IMR-90 (cell line): ENCODE results near the gene EVA1C. TPM values are rescaled to one million over a fixed set of nuclear protein-coding genes. Genes with fewer than 3 reads are reported as not detected.
A peak's percentile ranks its signal among the peaks of the same experiment; 100 is the strongest.

Experiments used
- ATAC-seq: fragments of 200-7000 bp; cut with Tn5 transposase; 2 replicates; pipeline ENCODE4 v1.9.1; 2020; ENCODE audit warnings: low read depth, mild to moderate bottlenecking, moderate library complexity
- BruUV-seq: library from RNA; stranded (reverse); fragments of 400-500 nt; replicated peaks from 2 replicates; lab custom pipeline; 2021; lab: Mats Ljungman, UMichigan
- CTCF ChIA-PET: fragments of 300-600 bp; formaldehyde crosslinking; extraction: SDS; loops from one replicate; lab custom pipeline; 2021; ENCODE audit warnings: antibody characterized with exemption; lab: Yijun Ruan, JAX
- POLR2A ChIA-PET: fragments of 300-600 bp; sonication (Branson Sonifier 250); formaldehyde crosslinking; loops from one replicate; lab custom pipeline; 2022; ENCODE audit warnings: antibody characterized with exemption; ENCODE audit not compliant: unreplicated experiment; lab: Charles Lee
- DNase-seq: peaks from one replicate; pipeline ENCODE4 v3.0.0; 2013
- H2AFZ ChIP-seq: replicated peaks from 2 replicates; pipeline ENCODE3; 2013; ENCODE audit warnings: low read length, mild to moderate bottlenecking; ENCODE audit not compliant: poor library complexity
- H2AK5ac ChIP-seq: 2 replicates; pipeline ENCODE4 v1.6.1; 2013; ENCODE audit warnings: low read depth, low read length, inconsistent platforms
- H2AK9ac ChIP-seq: replicated peaks from 2 replicates; pipeline ENCODE3; 2013; ENCODE audit warnings: mild to moderate bottlenecking, low read depth, low read length, moderate library complexity; ENCODE audit not compliant: poor library complexity
- H2BK120ac ChIP-seq: 2 replicates; pipeline ENCODE4 v1.6.1; 2013; ENCODE audit warnings: low read depth, low read length, inconsistent platforms
- H2BK15ac ChIP-seq: 3 replicates; pipeline ENCODE4 v1.6.1; 2013; ENCODE audit warnings: low read depth, low read length, inconsistent platforms
- H2BK20ac ChIP-seq: 2 replicates; pipeline ENCODE4 v1.6.1; 2013; ENCODE audit warnings: low read depth, mild to moderate bottlenecking, inconsistent platforms, low read length, moderate library complexity
- H2BK5ac ChIP-seq: 2 replicates; pipeline ENCODE4 v1.6.1; 2013; ENCODE audit warnings: mild to moderate bottlenecking, low read depth, low read length, inconsistent platforms; ENCODE audit not compliant: poor library complexity, severe bottlenecking
- H3K14ac ChIP-seq: replicated peaks from 2 replicates; pipeline ENCODE4 v1.6.1; 2013; ENCODE audit warnings: low read depth, low read length, inconsistent platforms
- H3K18ac ChIP-seq: 2 replicates; pipeline ENCODE4 v1.6.1; 2013; ENCODE audit warnings: low read depth, low read length, control low read depth
- H3K23ac ChIP-seq: 2 replicates; pipeline ENCODE4 v1.6.1; 2013; ENCODE audit warnings: low read depth, low read length, inconsistent platforms
- H3K27ac ChIP-seq: 2 replicates; pipeline ENCODE4 v1.5.1; 2013; ENCODE audit warnings: mild to moderate bottlenecking, control low read depth, low read length; ENCODE audit not compliant: insufficient read depth
- H3K27me3 ChIP-seq: 2 replicates; pipeline ENCODE4 v1.6.1; 2013; ENCODE audit warnings: low read length; ENCODE audit not compliant: control insufficient read depth, insufficient read depth
- H3K36me3 ChIP-seq: 2 replicates; pipeline ENCODE4 v1.6.1; 2013; ENCODE audit warnings: low read length, mixed read lengths; ENCODE audit not compliant: control insufficient read depth, insufficient read depth
- H3K4ac ChIP-seq: 2 replicates; pipeline ENCODE4 v1.6.1; 2013; ENCODE audit warnings: low read depth, low read length, inconsistent platforms
- H3K4me1 ChIP-seq: 2 replicates; pipeline ENCODE4 v1.6.1; 2013; ENCODE audit warnings: low read length, mixed read lengths; ENCODE audit not compliant: control insufficient read depth, insufficient read depth
- H3K4me2 ChIP-seq: 2 replicates; pipeline ENCODE4 v1.6.1; 2013; ENCODE audit warnings: low read depth, mild to moderate bottlenecking, control low read depth, low read length, moderate library complexity
- H3K4me3 ChIP-seq: 2 replicates; pipeline ENCODE4 v1.5.1; 2013; ENCODE audit warnings: low read depth, mild to moderate bottlenecking, control low read depth, low read length, moderate library complexity; ENCODE audit not compliant: insufficient read depth
- H3K56ac ChIP-seq: 2 replicates; pipeline ENCODE4 v1.6.1; 2013; ENCODE audit warnings: low read length, inconsistent platforms; ENCODE audit not compliant: insufficient read depth; ENCODE audit errors: extremely low read depth
- H3K79me1 ChIP-seq, 2 experiments: 2 replicates each; pipeline ENCODE4 v1.6.1; 2013; ENCODE audit warnings: low read length in 2 of 2, inconsistent platforms in 1 of 2, low read depth in 1 of 2
- H3K9ac ChIP-seq: 2 replicates; pipeline ENCODE4 v1.6.1; 2013; ENCODE audit warnings: low read depth, low read length, control low read depth
- H3K9me1 ChIP-seq: 2 replicates; pipeline ENCODE4 v1.6.1; 2013; ENCODE audit warnings: low read length, inconsistent platforms; ENCODE audit not compliant: insufficient read depth
- H3K9me3 ChIP-seq: 2 replicates; pipeline ENCODE4 v1.6.1; 2013; ENCODE audit warnings: low read length; ENCODE audit not compliant: control insufficient read depth, insufficient read depth
- H4K20me1 ChIP-seq: 2 replicates; pipeline ENCODE4 v1.6.1; 2013; ENCODE audit warnings: low read length, inconsistent platforms; ENCODE audit not compliant: insufficient read depth
- H4K5ac ChIP-seq: 2 replicates; pipeline ENCODE4 v1.6.1; 2013; ENCODE audit warnings: mild to moderate bottlenecking, low read depth, low read length, control low read depth
- H4K8ac ChIP-seq, 2 experiments: 2 replicates each; pipeline ENCODE4 v1.6.1; 2013; ENCODE audit warnings: low read depth in 2 of 2, low read length in 2 of 2, control low read depth in 1 of 2, inconsistent platforms in 1 of 2
- H4K91ac ChIP-seq: 2 replicates; pipeline ENCODE4 v1.6.1; 2013; ENCODE audit warnings: low read depth, low read length, inconsistent platforms; ENCODE audit not compliant: insufficient read depth
- CTCF ChIP-seq: conservative IDR thresholded peaks from 2 replicates; pipeline ENCODE4 v1.5.1; 2012; ENCODE audit warnings: mild to moderate bottlenecking, low read depth, low read length, improper control_type of control experiment
- MAZ ChIP-seq: IDR thresholded peaks from 2 replicates; pipeline ENCODE4 v1.6.1; 2012; ENCODE audit warnings: low read depth, mild to moderate bottlenecking, low read length, improper control_type of control experiment, moderate library complexity, borderline replicate concordance
- POLR2A ChIP-seq: IDR thresholded peaks from 2 replicates; pipeline ENCODE4 v1.6.1; 2012; ENCODE audit warnings: mild to moderate bottlenecking, low read depth, low read length
- WGBS, 2 experiments: methylation state at CpG; one replicate each; pipeline versions ENCODE4 v1.1.5 to v1.1.7; 2013; ENCODE audit warnings: missing lambda C conversion rate in 2 of 2; ENCODE audit not compliant: insufficient read length in 1 of 2; ENCODE audit errors: extremely low coverage in 2 of 2; 5-methylcytosine and 5-hydroxymethylcytosine counted together
- dilution Hi-C: fragments of 300-500 bp; cut with HindIII; formaldehyde crosslinking; loops from one replicate; pipeline ENCODE4 v1.14.3; 2018; ENCODE audit warnings: low sequenced_read_pairs; ENCODE audit not compliant: unreplicated experiment
- in situ Hi-C: fragments of 300-500 bp; cut with MboI; formaldehyde crosslinking; loops from 3 replicates; pipeline ENCODE4 v1.14.3; 2019; ENCODE audit warnings: low sequenced_read_pairs, inconsistent platforms, mixed read lengths
- intact Hi-C: fragments of 100-400 bp; cut with micrococcal nuclease; formaldehyde crosslinking; loops from 2 replicates; pipeline ENCODE4 v1.10.0; 2022
- polyA plus RNA-seq, 3 experiments: library from polyadenylated mRNA; depleted of rRNA; stranded (reverse); fragments of >200 nt; gene quantifications; 2 replicates each; pipeline ENCODE4 v1.2.3, GENCODE V29; 2012; ENCODE audit warnings: low replicate concordance in 1 of 3
- total RNA-seq: library from RNA; depleted of rRNA; stranded (reverse); fragments of >200 nt; gene quantifications from 2 replicates; pipeline ENCODE4 v1.2.3, GENCODE V29; 2012

EVA1C gene
- total and polyA plus RNA-seq, 2 of the 4 experiments (the other 2 are of a cell fraction) = 0.72 to 1.1 TPM

- Histone ChIP-seq H4K20me1 (no peaks in the 10 kb centered on the region), H3K4ac (peak overlapping the region; percentile 11), H3K27ac (peak overlapping the region; percentile 66), H3K4me2 (peak overlapping the region; percentile 100), H4K8ac (peak overlapping the region; percentile 84 to 94), H2BK20ac (no peak overlapping the region), H3K18ac (peak overlapping the region; percentile 42), H2BK120ac (no peak overlapping the region), H3K79me1 (no peaks in the 10 kb centered on the region), H4K5ac (peak overlapping the region; percentile 85), H3K14ac (peak overlapping the region; percentile 37; the same call in 1 of the 2 replicates), H4K91ac (0 out of 2 replicates have a peak overlapping the region, but pooled peaks have one; percentile 32), H2AK9ac (peak overlapping the region; percentile 92), H3K27me3 (peaks cover 6% of the 10 kb centered on the region; the same call in 1 of the 2 replicates), H3K9me1 (no peaks in the 10 kb centered on the region; the same call in 1 of the 2 replicates), H2AFZ (peak overlapping the region; percentile 91), H2AK5ac (0 out of 2 replicates have a peak overlapping the region, but pooled peaks have one; percentile 33), H3K56ac (peak overlapping the region; percentile 65; the same call in 1 of the 2 replicates), H3K9me3 (no peaks in the 10 kb centered on the region), H2BK15ac (no peak overlapping the region), H2BK5ac (no peak overlapping the region), H3K4me1 (peaks cover 10% of the 10 kb centered on the region), H3K23ac (0 out of 2 replicates have a peak overlapping the region, but pooled peaks have one; percentile 11), H3K4me3 (peak overlapping the region; percentile 64), H3K9ac (peak overlapping the region; percentile 81), H3K36me3 (no peaks in the 10 kb centered on the region)
- intact Hi-C loops = loop anchor here (5.0 to 10.0 kb wide), 2 partner anchors 83 to 111 kb away; no protein-coding TSS in a partner anchor
- in situ Hi-C loops = no loop called here
- dilution Hi-C loops = no loop called here
- TF ChIP-seq MAZ (no peak), POLR2A (peak; percentile 16), CTCF (no peak)
- BruUV-seq = no TSS peak
- DNase-seq (peak; percentile 38), ATAC-seq (peak; percentile 53)
- POLR2A ChIA-PET = no interaction called here
- WGBS, 2 experiments = 10% methylated on average over 25 of the region's 63 CpGs; no CpG with 5 or more reads in 1 of the 2 experiments
- CTCF ChIA-PET = interaction anchor here (0.6 kb wide), 1 partner anchor 10 kb away, joined by 4 read pairs; no protein-coding TSS in a partner anchor
Observed at GRCh38 chr21:32411350-32412161, 950 bp upstream of the EVA1C start.
